ENCODE data around the gene CDHR3. TPM values are rescaled to one million over a fixed set of nuclear protein-coding genes. Genes with fewer than 3 reads are reported as not detected.
A peak's percentile ranks its signal among the peaks of the same experiment; 100 is the strongest.

Gene CDHR3
- total and polyA plus RNA-seq, 9 of the 15 experiments (the other 6 are each of a cell fraction or from before 2014, with no cell fraction given), result 0.03 to 0.66 (median 0.24) TPM; not detected in 1

- TF ChIP-seq ZC3H4 (CRISPR knock-in tag; IDR thresholded peaks at IDR 0.05; ENCODE audit: borderline replicate concordance), result no peak
- TF ChIP-seq THRAP3 (IDR thresholded peaks at IDR 0.05; ENCODE audit: borderline replicate concordance), result no peak
- 0 out of 4 replicates have a peak, but pooled peaks of 1 of the 2 experiments have one; percentile 25 for TF ChIP-seq NRF1 (conservative IDR thresholded peaks at IDR 0.05 in 1 of 2, IDR thresholded peaks at IDR 0.05 in 1 of 2)
- no peak for TF ChIP-seq HOXB6 (CRISPR knock-in tag; IDR thresholded peaks at IDR 0.05; ENCODE audit: borderline replicate concordance)
- no peak for TF ChIP-seq ERF (CRISPR knock-in tag; IDR thresholded peaks at IDR 0.05)
- TF ChIP-seq ZNF77 (CRISPR knock-in tag; IDR thresholded peaks at IDR 0.05), result no peak
- no peak for TF ChIP-seq ZNF511 (CRISPR knock-in tag; IDR thresholded peaks at IDR 0.05)
- TF ChIP-seq EWSR1 (IDR thresholded peaks at IDR 0.05; ENCODE audit: borderline replicate concordance, low read depth, partially characterized antibody), result no peak
- TF ChIP-seq ZNF133 (CRISPR knock-in tag; IDR thresholded peaks at IDR 0.05), result no peak
- no peak for TF ChIP-seq USF1 (CRISPR knock-in tag; IDR thresholded peaks at IDR 0.05)
- no peak for TF ChIP-seq RBM15 (IDR thresholded peaks at IDR 0.05; ENCODE audit: insufficient read depth, low read length)
- TF ChIP-seq ZNF347 (CRISPR knock-in tag; IDR thresholded peaks at IDR 0.05; ENCODE audit: low read depth), result no peak
- TF ChIP-seq BACH1 (tag; IDR thresholded peaks at IDR 0.05), result no peak
- peak; percentile 17; the same call in 1 of the 2 replicates for TF ChIP-seq EP300 (IDR thresholded peaks at IDR 0.05; ENCODE audit: low read length)
- TF ChIP-seq ZNF780A (CRISPR knock-in tag; IDR thresholded peaks at IDR 0.05), result no peak
- TF ChIP-seq CHD2 (IDR thresholded peaks at IDR 0.05; ENCODE audit: low read depth, low read length), result no peak
- no peak for TF ChIP-seq SUPT5H (IDR thresholded peaks at IDR 0.05)
These were observed 52.5 kb downstream of the CDHR3 start (continued) for GRCh38 chr7:106015381-106016218.

All from K562 (cell line).